T-helper 1 cell treated with Interleukin-12 subunit alpha and Interleukin-12 subunit beta and Interleukin-4 antibody, amounts not matched to agents 30 μg/mL and 1 μg/mL, for 36 hours (primary cell): ENCODE data around the gene MCC.
A peak's percentile ranks its signal among the peaks of the same experiment; 100 is the strongest.

Experiments used
- H3K27ac Mint-ChIP-seq: one replicate; pipeline ENCODE4 v1.8.0; 2021; ENCODE audit warnings: mild to moderate bottlenecking, mixed read lengths
- H3K27me3 Mint-ChIP-seq: one replicate; pipeline ENCODE4 v1.8.0; 2021; ENCODE audit warnings: low read depth, mixed read lengths
- H3K36me3 Mint-ChIP-seq: one replicate; pipeline ENCODE4 v1.8.0; 2021; ENCODE audit warnings: low read depth, mixed read lengths
- H3K4me1 Mint-ChIP-seq: one replicate; pipeline ENCODE4 v1.8.0; 2021; ENCODE audit warnings: low read depth, mixed read lengths
- H3K4me3 Mint-ChIP-seq: one replicate; pipeline ENCODE4 v1.8.0; 2021; ENCODE audit warnings: mild to moderate bottlenecking, moderate library complexity, mixed read lengths
- H3K9me3 Mint-ChIP-seq: one replicate; pipeline ENCODE4 v1.8.0; 2021; ENCODE audit warnings: mixed read lengths

Gene MCC

GRCh38 chr5:113026211-113026610 is 462.0 kb downstream of the MCC start:
- Mint-ChIP-seq H3K4me1 (peaks cover 30% of the 10 kb centered on the region), H3K36me3 (peaks cover 26% of the 10 kb centered on the region), H3K4me3 (no peak overlapping the region), H3K9me3 (no peaks in the 10 kb centered on the region), H3K27ac (no peak overlapping the region), H3K27me3 (no peaks in the 10 kb centered on the region)

GRCh38 chr5:113025596-113025995 is 462.7 kb downstream of the MCC start:
- peaks cover 36% of the 10 kb centered on the region for H3K4me1 Mint-ChIP-seq
- no peaks in the 10 kb centered on the region for H3K9me3 Mint-ChIP-seq
- no peak overlapping the region for H3K27ac Mint-ChIP-seq
- H3K27me3 Mint-ChIP-seq: no peaks in the 10 kb centered on the region
- H3K4me3 Mint-ChIP-seq: no peak overlapping the region
- peaks cover 29% of the 10 kb centered on the region for H3K36me3 Mint-ChIP-seq

GRCh38 chr5:113024076-113024697 is 464.1 kb downstream of the MCC start:
- Mint-ChIP-seq H3K4me1 (peaks cover 47% of the 10 kb centered on the region), H3K27me3 (no peaks in the 10 kb centered on the region)

GRCh38 chr5:113022661-113023060 is 465.6 kb downstream of the MCC start:
- Mint-ChIP-seq H3K9me3 (no peaks in the 10 kb centered on the region), H3K36me3 (peaks cover 35% of the 10 kb centered on the region), H3K4me1 (peaks cover 62% of the 10 kb centered on the region), H3K27me3 (no peaks in the 10 kb centered on the region), H3K4me3 (peak overlapping the region; percentile 40), H3K27ac (peak overlapping the region; percentile 78)

More at GRCh38 chr5:113024076-113024697, 464.1 kb downstream of the MCC start:
- Mint-ChIP-seq H3K36me3 (peaks cover 30% of the 10 kb centered on the region), H3K4me3 (no peak overlapping the region), H3K9me3 (no peaks in the 10 kb centered on the region), H3K27ac (no peak overlapping the region)

GRCh38 chr5:113020461-113021273 is 467.6 kb downstream of the MCC start:
- Mint-ChIP-seq H3K9me3 (no peaks in the 10 kb centered on the region), H3K27ac (peak overlapping the region; percentile 76), H3K4me3 (peak overlapping the region; percentile 25), H3K4me1 (peaks cover 69% of the 10 kb centered on the region), H3K36me3 (peaks cover 34% of the 10 kb centered on the region), H3K27me3 (no peaks in the 10 kb centered on the region)

GRCh38 chr5:113017881-113018635 is 470.2 kb downstream of the MCC start:
- Mint-ChIP-seq H3K27ac (peak overlapping the region; percentile 49), H3K36me3 (peaks cover 50% of the 10 kb centered on the region), H3K4me3 (no peak overlapping the region), H3K9me3 (no peaks in the 10 kb centered on the region), H3K4me1 (peaks cover 56% of the 10 kb centered on the region), H3K27me3 (no peaks in the 10 kb centered on the region)

GRCh38 chr5:113005454-113005853 is 482.8 kb downstream of the MCC start:
- no peaks in the 10 kb centered on the region for H3K27me3 Mint-ChIP-seq
- peaks cover 40% of the 10 kb centered on the region for H3K36me3 Mint-ChIP-seq
- peaks cover 2% of the 10 kb centered on the region for H3K4me1 Mint-ChIP-seq
- no peak overlapping the region for H3K4me3 Mint-ChIP-seq
- no peaks in the 10 kb centered on the region for H3K9me3 Mint-ChIP-seq
- no peak overlapping the region for H3K27ac Mint-ChIP-seq

- Mint-ChIP-seq H3K4me3 (no peak overlapping the region), H3K4me1 (peaks cover 2% of the 10 kb centered on the region), H3K36me3 (peaks cover 35% of the 10 kb centered on the region), H3K9me3 (no peaks in the 10 kb centered on the region), H3K27ac (no peak overlapping the region), H3K27me3 (no peaks in the 10 kb centered on the region)
These were observed 484.5 kb downstream of the MCC start for GRCh38 chr5:113003763-113004162.

- Mint-ChIP-seq H3K9me3 (no peaks in the 10 kb centered on the region), H3K27ac (no peak overlapping the region), H3K4me1 (peaks cover 2% of the 10 kb centered on the region), H3K27me3 (no peaks in the 10 kb centered on the region), H3K4me3 (no peak overlapping the region), H3K36me3 (peaks cover 32% of the 10 kb centered on the region)
These were observed 485.8 kb downstream of the MCC start for GRCh38 chr5:113002423-113002822.

- Mint-ChIP-seq H3K27me3 (no peaks in the 10 kb centered on the region), H3K36me3 (peaks cover 34% of the 10 kb centered on the region), H3K4me3 (no peak overlapping the region), H3K9me3 (no peaks in the 10 kb centered on the region), H3K27ac (no peak overlapping the region), H3K4me1 (peaks cover 5% of the 10 kb centered on the region)
These were observed 487.8 kb downstream of the MCC start for GRCh38 chr5:113000466-113000865.

GRCh38 chr5:112998296-112998695 is 490.0 kb downstream of the MCC start:
- Mint-ChIP-seq H3K4me1 (peaks cover 9% of the 10 kb centered on the region), H3K27me3 (no peaks in the 10 kb centered on the region), H3K36me3 (peaks cover 29% of the 10 kb centered on the region), H3K4me3 (no peak overlapping the region), H3K27ac (no peak overlapping the region), H3K9me3 (no peaks in the 10 kb centered on the region)

- Mint-ChIP-seq H3K27me3 (no peaks in the 10 kb centered on the region), H3K4me3 (no peak overlapping the region), H3K4me1 (peaks cover 11% of the 10 kb centered on the region), H3K27ac (no peak overlapping the region), H3K9me3 (no peaks in the 10 kb centered on the region), H3K36me3 (peaks cover 29% of the 10 kb centered on the region)
These were observed 491.4 kb downstream of the MCC start for GRCh38 chr5:112996830-112997374.

GRCh38 chr5:112995764-112996618 is 492.3 kb downstream of the MCC start:
- Mint-ChIP-seq H3K36me3 (peaks cover 27% of the 10 kb centered on the region), H3K4me1 (peaks cover 15% of the 10 kb centered on the region), H3K27ac (no peak overlapping the region), H3K27me3 (no peaks in the 10 kb centered on the region), H3K4me3 (no peak overlapping the region), H3K9me3 (no peaks in the 10 kb centered on the region)

- Mint-ChIP-seq H3K4me3 (no peak overlapping the region), H3K4me1 (peaks cover 28% of the 10 kb centered on the region), H3K36me3 (peaks cover 21% of the 10 kb centered on the region), H3K27ac (no peak overlapping the region), H3K9me3 (no peaks in the 10 kb centered on the region), H3K27me3 (no peaks in the 10 kb centered on the region)
These were observed 502.0 kb downstream of the MCC start for GRCh38 chr5:112986224-112986623.
